ENCODE results near the gene INPP1. TPM values are rescaled to one million over a fixed set of nuclear protein-coding genes. Genes with fewer than 3 reads are reported as not detected.
"Not testable (repeated sequence)": the region's sequence is repeated elsewhere in the genome, so short reads cannot be mapped to it uniquely, and the experiment has no call there.

INPP1 gene
- total RNA-seq, 6 experiments from 2014 or later, result 13.9 to 22.0 (median 14.7) TPM

DNA sequence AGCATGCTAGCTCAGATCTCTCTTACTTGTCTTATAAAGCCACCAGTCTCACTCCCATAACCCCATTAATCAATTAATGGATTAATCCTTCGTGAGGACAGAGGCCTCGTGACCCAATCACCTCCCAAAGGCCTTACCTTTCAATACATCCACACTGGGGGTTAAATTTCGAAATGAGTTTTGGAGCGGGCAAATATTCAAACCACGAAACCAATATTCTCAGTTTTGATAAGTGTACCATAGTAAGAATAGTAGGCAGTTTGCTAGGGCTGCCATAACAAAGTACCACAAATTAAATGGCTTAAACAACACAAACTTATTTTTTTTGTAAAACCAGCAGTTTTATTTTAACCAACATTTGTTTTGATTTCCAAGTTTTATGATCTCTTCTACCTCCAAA lies 39.0 kb upstream of the INPP1 start:
- ATAC-seq (no peak), DNase-seq (no peak)
- intact Hi-C loops (cut with DNase I), result no loop called here
- TF ChIP-seq POLR2A (IDR thresholded peaks at IDR 0.05) (no peak), CTCF (IDR thresholded peaks at IDR 0.05) (no peak)
- Histone ChIP-seq H3K27me3 (no peaks in the 10 kb centered on the region), H3K4me3 (no peak overlapping the region), H3K9me3 (no peaks in the 10 kb centered on the region), H3K27ac (no peak overlapping the region), H3K36me3 (peaks cover 0 to under 1% (median 0%) of the 10 kb centered on the region in 4 donors), H3K4me1 (peaks cover 0 to 7% (median 0%) of the 10 kb centered on the region in 4 donors)
- 67% methylated on average over 5 of the region's 5 CpGs for WGBS (ENCODE audit: insufficient coverage, low coverage, low lambda C conversion rate, missing lambda C conversion rate)

- intact Hi-C loops (cut with DNase I), result no loop called here
- no peak for ATAC-seq
- no peak for TF ChIP-seq CTCF (IDR thresholded peaks at IDR 0.05)
- no peak for TF ChIP-seq POLR2A (IDR thresholded peaks at IDR 0.05)
Observed at GRCh38 chr2:190308031-190308430, 35.4 kb upstream of the INPP1 start.

GRCh38 chr2:190311893-190312634 lies 31.3 kb upstream of the INPP1 start:
- H3K4me1 ChIP-seq, result peaks cover 0 to 34% (median 12%) of the 10 kb centered on the region in 4 donors
- no peak overlapping the region for H3K27ac ChIP-seq
- no peak for TF ChIP-seq CTCF (IDR thresholded peaks at IDR 0.05)
- no peak for TF ChIP-seq POLR2A (IDR thresholded peaks at IDR 0.05)
- peaks cover 0 to 10% (median 0%) of the 10 kb centered on the region in 4 donors for H3K36me3 ChIP-seq
- ATAC-seq (no peak), DNase-seq (no peak)
- no peaks in the 10 kb centered on the region for H3K9me3 ChIP-seq
- H3K4me3 ChIP-seq, result no peak overlapping the region
- no peaks in the 10 kb centered on the region for H3K27me3 ChIP-seq
- intact Hi-C loops (cut with DNase I), result no loop called here
- 89% methylated on average over 7 of the region's 7 CpGs for WGBS (ENCODE audit: insufficient coverage, low coverage, low lambda C conversion rate, missing lambda C conversion rate)

More at GRCh38 chr2:190308031-190308430, 35.4 kb upstream of the INPP1 start:
- Histone ChIP-seq H3K36me3 (peaks cover 0 to 10% (median 0%) of the 10 kb centered on the region in 4 donors), H3K9me3 (no peaks in the 10 kb centered on the region), H3K4me1 (peaks cover 0 to 21% (median 4%) of the 10 kb centered on the region in 4 donors), H3K27me3 (no peaks in the 10 kb centered on the region), H3K27ac (no peak overlapping the region), H3K4me3 (no peak overlapping the region)
- no peak for DNase-seq
- 88% methylated on average over 1 of the region's 1 CpG for WGBS (ENCODE audit: insufficient coverage, low coverage, low lambda C conversion rate, missing lambda C conversion rate)

DNA sequence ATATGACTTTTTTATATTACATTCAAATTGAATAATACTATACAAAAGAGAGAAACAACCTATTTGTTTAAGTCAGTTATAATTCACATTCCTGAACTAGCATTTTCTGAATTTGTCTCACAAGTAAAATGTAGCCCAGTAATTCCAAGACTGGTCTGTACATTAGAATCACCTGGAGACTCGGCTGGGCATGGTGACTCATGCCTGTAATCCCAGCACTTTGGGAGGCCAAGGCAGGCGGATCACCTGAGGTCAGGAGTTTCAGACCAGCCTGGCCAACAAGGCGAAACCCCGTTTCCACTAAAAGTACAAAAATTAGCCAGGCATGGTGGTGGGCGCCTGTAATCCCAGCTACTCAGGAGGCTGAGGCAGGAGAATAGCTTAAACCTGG lies 30.8 kb upstream of the INPP1 start:
- H3K36me3 ChIP-seq; H3K27me3 ChIP-seq; H3K4me3 ChIP-seq; H3K9me3 ChIP-seq; DNase-seq; intact Hi-C loops (cut with DNase I): not testable (repeated sequence)
- WGBS (ENCODE audit: insufficient coverage, low coverage, low lambda C conversion rate, missing lambda C conversion rate), result 64% methylated on average over 3 of the region's 5 CpGs
- peak in 1 of 4 donors; percentile 21 for ATAC-seq
- Histone ChIP-seq H3K27ac (peak overlapping the region in 1 of 3 donors; percentile 73), H3K4me1 (peaks cover 0 to 39% (median 12%) of the 10 kb centered on the region in 4 donors)

GRCh38 chr2:190313880-190314279 lies 29.5 kb upstream of the INPP1 start:
- H3K27ac ChIP-seq, result peak overlapping the region in 2 of 3 donors; percentile 48 to 73
- intact Hi-C loops (cut with DNase I), result no loop called here
- peak; percentile 52 to 83 (median 70) for ATAC-seq
- TF ChIP-seq CTCF (IDR thresholded peaks at IDR 0.05) (no peak), POLR2A (IDR thresholded peaks at IDR 0.05) (no peak)
- H3K4me1 ChIP-seq, result peaks cover 0 to 50% (median 12%) of the 10 kb centered on the region in 4 donors
- H3K27me3 ChIP-seq, result no peaks in the 10 kb centered on the region
- H3K9me3 ChIP-seq, result no peaks in the 10 kb centered on the region
- WGBS (ENCODE audit: insufficient coverage, low coverage, low lambda C conversion rate, missing lambda C conversion rate), result 20% methylated on average over 1 of the region's 1 CpG
- DNase-seq, result no peak
- peaks cover 0 to 10% (median 0%) of the 10 kb centered on the region in 4 donors for H3K36me3 ChIP-seq
- H3K4me3 ChIP-seq, result no peak overlapping the region

All from right lobe of liver (tissue), 6 donors.